Measurements from ENCODE around the gene MLH3. TPM values are rescaled to one million over a fixed set of nuclear protein-coding genes. Genes with fewer than 3 reads are reported as not detected.

Gene MLH3
- total RNA-seq = 10 to 100 TPM; 19.6 to 27.0 TPM
- long read RNA-seq, partial matches to known transcripts = 5 of 11 reads
- long read RNA-seq, other reads (novel, unspliced or antisense) = 6 of 11 reads

- intact Hi-C loops (cut with DNase I, micrococcal nuclease) = no loop called here
These were observed at the start of gene MLH3 for GRCh38 chr14:75050852-75051555. Gene MLH3 (minus strand): TSS chr14:75051467. CDS start chr14:75049655, 1,812 bp downstream.

DNA sequence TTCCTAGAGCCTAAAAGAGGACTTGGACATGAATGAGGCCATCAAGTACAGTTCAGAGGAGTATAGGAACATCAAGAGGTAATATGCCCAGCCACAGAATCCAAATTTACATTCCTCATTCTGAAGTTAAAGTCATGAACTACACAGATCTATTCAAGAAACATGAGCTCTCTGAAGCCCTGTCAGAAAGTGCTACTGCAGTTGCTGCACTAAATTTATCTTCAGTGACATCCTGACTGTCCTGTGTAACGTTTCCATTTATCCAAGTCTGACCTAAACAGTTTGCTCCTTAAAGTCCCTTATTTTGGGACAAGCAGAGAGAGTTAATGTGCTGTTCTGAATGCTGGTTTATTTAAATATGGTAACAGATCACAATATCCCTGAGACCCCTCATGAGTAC lies 47.4 kb upstream of the MLH3 start:
- ATAC-seq (no peak), DNase-seq (no peak)
- intact Hi-C loops (cut with DNase I, micrococcal nuclease) = no loop called here

More at GRCh38 chr14:75050852-75051555, at the start of gene MLH3:
- DNase-seq = peak; percentile 82 to 89
- peak; percentile 94 for ATAC-seq

- intact Hi-C loops (cut with DNase I, micrococcal nuclease) = no loop called here
- peak; percentile 72 for ATAC-seq
These were observed 46.9 kb upstream of the MLH3 start for GRCh38 chr14:75098212-75098611.

GRCh38 chr14:75096959-75097358 lies 45.7 kb upstream of the MLH3 start:
- ATAC-seq = no peak
- intact Hi-C loops (cut with DNase I, micrococcal nuclease) = no loop called here
- DNase-seq = no peak

More at GRCh38 chr14:75098212-75098611, 46.9 kb upstream of the MLH3 start:
- no peak for DNase-seq

DNA sequence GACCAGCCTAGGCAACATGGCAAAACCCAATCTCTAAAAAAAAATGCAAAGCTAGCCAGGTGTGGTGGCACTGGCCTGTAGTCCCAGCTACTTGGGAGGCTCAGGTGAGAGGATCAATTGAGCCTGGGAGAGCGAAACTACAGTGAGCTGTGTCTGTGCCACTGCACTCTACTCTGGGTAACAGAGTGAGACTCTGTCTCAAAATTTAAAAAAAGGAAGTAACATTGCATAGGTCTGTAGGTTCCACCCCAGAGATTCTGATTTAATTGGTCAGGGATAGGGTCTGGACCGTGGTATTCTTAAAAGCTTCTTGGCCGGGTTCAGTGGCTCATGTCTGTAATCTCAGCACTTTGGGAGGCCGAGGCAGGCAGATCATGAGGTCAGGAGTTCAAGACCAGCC lies 44.4 kb upstream of the MLH3 start:
- ATAC-seq (no peak), DNase-seq (no peak)
- intact Hi-C loops (cut with DNase I, micrococcal nuclease) = no loop called here

- ATAC-seq (no peak), DNase-seq (no peak)
- intact Hi-C loops (cut with DNase I, micrococcal nuclease) = no loop called here
These were observed 43.6 kb upstream of the MLH3 start for GRCh38 chr14:75094896-75095295.

- DNase-seq (no peak), ATAC-seq (no peak)
- intact Hi-C loops (cut with DNase I, micrococcal nuclease) = no loop called here
These were observed 41.4 kb upstream of the MLH3 start for GRCh38 chr14:75092698-75093097.

GRCh38 chr14:75091251-75091650 lies 40.0 kb upstream of the MLH3 start:
- intact Hi-C loops (cut with DNase I, micrococcal nuclease) = no loop called here

GRCh38 chr14:75090353-75090752 lies 39.1 kb upstream of the MLH3 start:
- ATAC-seq (no peak), DNase-seq (no peak)
- intact Hi-C loops (cut with DNase I, micrococcal nuclease) = no loop called here

More at GRCh38 chr14:75091251-75091650, 40.0 kb upstream of the MLH3 start:
- DNase-seq (no peak), ATAC-seq (no peak)

DNA sequence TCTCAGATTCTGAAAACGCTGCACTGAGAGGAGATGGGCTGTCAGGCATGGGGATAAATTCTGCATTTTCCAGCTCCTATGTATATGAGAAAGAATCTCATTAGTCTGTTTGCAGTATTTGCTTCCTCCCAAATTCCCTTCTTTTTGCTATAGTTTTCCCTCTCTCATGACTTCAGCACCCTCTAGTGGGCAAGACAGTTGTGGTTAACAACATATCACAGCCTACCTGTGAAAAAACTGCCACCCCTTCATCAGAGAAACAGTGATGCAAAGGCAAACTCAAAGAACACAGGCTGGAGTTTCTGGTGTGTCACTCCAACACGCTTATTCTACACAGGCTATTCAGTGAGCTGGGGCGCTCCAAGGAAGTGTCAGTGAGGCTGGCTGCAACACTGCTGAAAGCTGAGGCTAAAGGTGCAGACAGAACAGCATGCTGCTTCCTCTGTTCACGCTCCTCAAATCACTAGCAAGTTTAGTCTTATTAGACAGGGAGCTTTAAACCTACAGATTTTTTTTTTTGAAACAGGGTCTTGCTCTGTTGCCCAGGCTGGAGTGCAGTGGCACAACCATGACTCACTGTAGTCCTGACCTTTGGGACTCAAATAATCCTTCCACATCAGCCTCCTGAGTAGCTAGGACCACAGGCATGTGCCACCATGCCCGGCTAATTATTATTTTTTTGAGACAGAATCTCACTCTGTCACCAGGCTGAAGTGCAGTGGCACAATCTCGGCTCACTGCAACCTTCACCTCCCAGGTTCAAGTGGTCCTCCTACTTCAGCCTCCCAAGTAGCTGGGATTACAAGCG lies 37.5 kb upstream of the MLH3 start:
- intact Hi-C loops (cut with DNase I, micrococcal nuclease) = loop anchor here in 1 of 2 donors (5.0 kb wide), 1 partner anchor 141 kb away; no protein-coding TSS in a partner anchor
- peak in 1 of 2 donors; percentile 53 for DNase-seq
- ATAC-seq = peak; percentile 77

GRCh38 chr14:75088153-75088552 lies 36.9 kb upstream of the MLH3 start:
- ATAC-seq = no peak
- intact Hi-C loops (cut with DNase I, micrococcal nuclease) = loop anchor here in 1 of 2 donors (5.0 kb wide), 1 partner anchor 141 kb away; no protein-coding TSS in a partner anchor
- no peak for DNase-seq

DNA sequence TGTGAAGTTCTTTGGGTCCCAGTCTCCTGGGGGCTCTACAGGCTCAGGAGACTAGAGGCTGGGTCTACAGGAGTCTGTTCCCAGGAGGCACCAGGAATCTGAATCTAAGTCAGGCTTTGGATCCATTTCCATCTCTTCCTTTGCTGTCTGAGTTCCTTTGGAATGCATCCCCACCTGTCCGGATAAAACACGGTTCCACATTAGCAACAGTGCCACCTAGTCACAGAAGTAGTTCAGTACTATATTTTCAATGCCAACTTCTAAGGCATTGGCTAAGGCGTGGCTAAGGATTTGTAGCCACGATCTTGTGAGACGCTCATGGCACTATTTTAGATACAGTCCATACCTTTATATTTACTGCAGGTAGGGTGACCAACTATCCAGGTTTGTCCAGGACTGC lies 33.2 kb upstream of the MLH3 start:
- no peak for DNase-seq
- peak; percentile 88 for ATAC-seq
- intact Hi-C loops (cut with DNase I, micrococcal nuclease) = no loop called here

GRCh38 chr14:75083271-75083670 lies 32.0 kb upstream of the MLH3 start:
- intact Hi-C loops (cut with DNase I, micrococcal nuclease) = no loop called here

DNA sequence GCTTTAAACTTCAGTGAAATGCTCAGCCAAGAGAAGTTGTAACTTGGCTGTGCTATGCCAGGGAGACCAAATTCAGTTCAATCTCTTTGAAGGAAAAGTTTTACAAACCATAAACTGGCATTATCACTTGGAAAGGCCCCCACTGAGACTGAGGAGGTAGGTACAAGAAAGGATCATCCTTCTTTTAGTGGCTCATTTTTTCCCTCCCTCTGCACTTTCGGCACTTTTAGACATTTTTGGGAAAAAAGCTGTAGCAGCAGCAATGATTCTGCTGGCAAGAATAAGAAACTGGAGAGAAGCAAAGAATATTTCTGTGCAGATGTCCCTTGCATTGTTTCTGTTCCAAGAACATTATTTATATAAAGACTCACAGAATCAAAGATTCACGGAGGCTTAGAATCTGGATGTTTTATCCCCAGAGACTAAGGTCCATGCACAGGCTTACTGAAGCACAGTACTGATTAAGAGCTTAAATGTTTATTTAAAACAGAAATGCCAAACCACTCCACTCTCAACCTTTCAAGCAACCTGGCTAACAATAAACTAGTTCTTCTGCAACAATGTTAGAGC lies 30.5 kb upstream of the MLH3 start:
- DNase-seq (no peak), ATAC-seq (no peak)
- intact Hi-C loops (cut with DNase I, micrococcal nuclease) = no loop called here

More at GRCh38 chr14:75083271-75083670, 32.0 kb upstream of the MLH3 start:
- no peak for DNase-seq
- ATAC-seq = no peak

GRCh38 chr14:75079521-75079920 lies 28.3 kb upstream of the MLH3 start:
- ATAC-seq (no peak), DNase-seq (no peak)
- intact Hi-C loops (cut with DNase I, micrococcal nuclease) = no loop called here

DNA sequence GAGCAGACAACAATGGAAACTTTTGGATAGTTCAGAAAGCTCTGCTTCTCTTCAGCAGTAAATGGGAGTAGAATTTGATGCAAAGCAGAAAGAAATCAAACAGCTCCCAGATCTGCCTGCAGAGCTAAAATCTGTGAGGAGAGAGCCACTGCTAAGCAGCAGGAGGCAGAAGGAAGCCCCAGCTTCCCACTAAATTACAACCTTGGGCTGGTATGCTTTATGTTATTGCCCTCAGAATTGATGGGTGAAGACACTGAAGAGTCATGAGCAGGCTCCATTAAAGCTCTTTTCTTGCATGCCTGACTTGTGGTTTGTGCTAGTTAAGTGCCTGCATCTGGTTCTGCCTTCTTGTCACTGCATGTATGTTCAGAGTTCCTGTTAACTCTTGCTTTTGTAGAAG lies 26.5 kb upstream of the MLH3 start:
- ATAC-seq (no peak), DNase-seq (no peak)
- intact Hi-C loops (cut with DNase I, micrococcal nuclease) = no loop called here

- intact Hi-C loops (cut with DNase I, micrococcal nuclease) = no loop called here
- DNase-seq = peak in 1 of 2 donors; percentile 55
- no peak for ATAC-seq
These were observed 19.1 kb upstream of the MLH3 start for GRCh38 chr14:75070383-75070782.

GRCh38 chr14:75069811-75070145 lies 18.5 kb upstream of the MLH3 start:
- intact Hi-C loops (cut with DNase I, micrococcal nuclease) = no loop called here
- DNase-seq (no peak), ATAC-seq (peak; percentile 37)

- ATAC-seq (peak; percentile 88), DNase-seq (peak; percentile 95 to 97)
- intact Hi-C loops (cut with DNase I, micrococcal nuclease) = no loop called here
These were observed 18.0 kb upstream of the MLH3 start, which contains the start of gene ZC2HC1C for GRCh38 chr14:75069121-75069810. Gene ZC2HC1C (plus strand): TSS chr14:75069641. CDS start chr14:75070574, 933 bp downstream.
